Nephron (organoid): ENCODE measurements around the gene SPRY4.

Experiments used
- H3K27ac Mint-ChIP-seq, 3 experiments: 2 replicates each; pipeline ENCODE4 v1.8.0; 2020; ENCODE audit warnings: mixed read lengths in 3 of 3, mild to moderate bottlenecking in 2 of 3, moderate library complexity in 1 of 3
- H3K27me3 Mint-ChIP-seq: 2 replicates; pipeline ENCODE4 v1.8.0; 2021; ENCODE audit warnings: low read depth, mild to moderate bottlenecking, moderate library complexity, mixed read lengths
- H3K36me3 Mint-ChIP-seq: 2 replicates; pipeline ENCODE4 v1.8.0; 2020; ENCODE audit warnings: low read depth, mixed read lengths
- H3K4me1 Mint-ChIP-seq: 2 replicates; pipeline ENCODE4 v1.8.0; 2020; ENCODE audit warnings: mixed read lengths
- H3K4me3 Mint-ChIP-seq, 3 experiments: 2 replicates each; pipeline ENCODE4 v1.8.0; 2020; ENCODE audit warnings: mild to moderate bottlenecking in 3 of 3, mixed read lengths in 3 of 3, moderate library complexity in 2 of 3
- H3K9me3 Mint-ChIP-seq: 2 replicates; pipeline ENCODE4 v1.8.0; 2020; ENCODE audit warnings: mixed read lengths
- TF ChIP-seq, protein P1 (sequence below), 3 experiments: fragments of 200-600 bp; sonication (generic); IDR thresholded peaks; one replicate each; pipeline ENCODE4 v1.5.0; 2021; ENCODE audit warnings: antibody characterized with exemption in 3 of 3; ENCODE audit not compliant: unreplicated experiment in 3 of 3

The SPRY4 gene

DNA sequence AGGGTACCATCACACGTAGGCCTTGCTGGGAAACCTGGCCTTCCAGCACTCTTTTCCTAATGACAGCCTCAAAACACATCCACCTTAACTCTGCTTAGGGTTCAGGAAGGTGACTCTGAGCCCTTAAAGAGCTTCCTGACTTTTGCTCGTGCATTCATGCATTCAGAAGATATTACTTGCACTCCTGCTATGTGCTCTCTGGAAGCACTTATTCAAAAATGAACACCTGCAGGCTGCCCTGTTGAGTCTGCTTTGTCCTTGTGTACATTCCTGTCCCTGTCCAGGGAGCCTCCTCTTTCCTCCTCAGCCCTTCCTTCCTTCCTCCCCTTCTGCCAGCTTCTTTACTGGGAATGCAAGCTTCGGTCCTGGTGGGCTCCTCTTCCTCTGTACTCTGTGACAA is 61.5 kb downstream of the SPRY4 start:
- Mint-ChIP-seq H3K9me3 (peaks cover 5% of the 10 kb centered on the region), H3K27ac (peak overlapping the region; percentile 39 to 84 (median 65)), H3K4me1 (no peaks in the 10 kb centered on the region), H3K4me3 (no peak overlapping the region), H3K36me3 (no peaks in the 10 kb centered on the region), H3K27me3 (peaks cover 3% of the 10 kb centered on the region)
- TF ChIP-seq, protein P1, sequence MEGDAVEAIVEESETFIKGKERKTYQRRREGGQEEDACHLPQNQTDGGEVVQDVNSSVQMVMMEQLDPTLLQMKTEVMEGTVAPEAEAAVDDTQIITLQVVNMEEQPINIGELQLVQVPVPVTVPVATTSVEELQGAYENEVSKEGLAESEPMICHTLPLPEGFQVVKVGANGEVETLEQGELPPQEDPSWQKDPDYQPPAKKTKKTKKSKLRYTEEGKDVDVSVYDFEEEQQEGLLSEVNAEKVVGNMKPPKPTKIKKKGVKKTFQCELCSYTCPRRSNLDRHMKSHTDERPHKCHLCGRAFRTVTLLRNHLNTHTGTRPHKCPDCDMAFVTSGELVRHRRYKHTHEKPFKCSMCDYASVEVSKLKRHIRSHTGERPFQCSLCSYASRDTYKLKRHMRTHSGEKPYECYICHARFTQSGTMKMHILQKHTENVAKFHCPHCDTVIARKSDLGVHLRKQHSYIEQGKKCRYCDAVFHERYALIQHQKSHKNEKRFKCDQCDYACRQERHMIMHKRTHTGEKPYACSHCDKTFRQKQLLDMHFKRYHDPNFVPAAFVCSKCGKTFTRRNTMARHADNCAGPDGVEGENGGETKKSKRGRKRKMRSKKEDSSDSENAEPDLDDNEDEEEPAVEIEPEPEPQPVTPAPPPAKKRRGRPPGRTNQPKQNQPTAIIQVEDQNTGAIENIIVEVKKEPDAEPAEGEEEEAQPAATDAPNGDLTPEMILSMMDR (IDR thresholded peaks at IDR 0.05; ENCODE audit: unreplicated experiment in 3 of 3), result no peak

GRCh38 chr5:142262683-142263082 is 62.1 kb downstream of the SPRY4 start:
- H3K27ac Mint-ChIP-seq, result peak overlapping the region; percentile 39 to 84 (median 65)
- peaks cover 5% of the 10 kb centered on the region for H3K9me3 Mint-ChIP-seq
- TF ChIP-seq, protein P1 (IDR thresholded peaks at IDR 0.05; ENCODE audit: unreplicated experiment in 3 of 3), result no peak
- peaks cover 3% of the 10 kb centered on the region for H3K27me3 Mint-ChIP-seq
- no peaks in the 10 kb centered on the region for H3K4me1 Mint-ChIP-seq
- no peaks in the 10 kb centered on the region for H3K36me3 Mint-ChIP-seq
- no peak overlapping the region for H3K4me3 Mint-ChIP-seq
